Effector memory CD4-positive, alpha-beta T cell (primary cell): ENCODE results near the gene EPHB1.

Experiments used
- DNase-seq, 3 donors: peaks; one replicate each; pipeline ENCODE4 v3.0.0-alpha.2; 2020
- H3K27ac ChIP-seq: 2 replicates; pipeline ENCODE4 v1.7.0; 2013; ENCODE audit warnings: mild to moderate bottlenecking, low read length, moderate library complexity; ENCODE audit not compliant: insufficient read depth, poor library complexity, severe bottlenecking
- H3K27me3 ChIP-seq: replicated peaks from 2 replicates; pipeline ENCODE4 v1.7.0; 2013; ENCODE audit warnings: mild to moderate bottlenecking, low read length; ENCODE audit not compliant: insufficient read depth, control insufficient read depth, poor library complexity, severe bottlenecking
- H3K36me3 ChIP-seq: 2 replicates; pipeline ENCODE4 v1.7.0; 2013; ENCODE audit warnings: mild to moderate bottlenecking, low read length, moderate library complexity; ENCODE audit not compliant: control insufficient read depth, insufficient read depth
- H3K4me1 ChIP-seq: 2 replicates; pipeline ENCODE4 v1.7.0; 2013; ENCODE audit warnings: low read length, mild to moderate bottlenecking; ENCODE audit not compliant: control insufficient read depth, insufficient read depth, poor library complexity, severe bottlenecking
- H3K4me3 ChIP-seq: 2 replicates; pipeline ENCODE4 v1.7.0; 2013; ENCODE audit warnings: low read length, low read depth, mild to moderate bottlenecking; ENCODE audit not compliant: insufficient read depth, poor library complexity, severe bottlenecking
- H3K9me3 ChIP-seq: 2 replicates; pipeline ENCODE4 v1.7.0; 2013; ENCODE audit warnings: mild to moderate bottlenecking, low read length, moderate library complexity; ENCODE audit not compliant: control insufficient read depth
- total RNA-seq, 3 donors: gene quantifications; one replicate each; lab custom pipeline; 2026; lab: John Stamatoyannopoulos, UW

The EPHB1 gene
- 0 to 0.61 (median 0.19) reads per million in 3 donors for total RNA-seq

- no peak within 1 kb of the TSS for H3K27ac ChIP-seq
Observed at GRCh38 chr3:134794950-134795745, at the start of gene EPHB1. EPHB1 (plus strand) TSS chr3:134795260.

DNA sequence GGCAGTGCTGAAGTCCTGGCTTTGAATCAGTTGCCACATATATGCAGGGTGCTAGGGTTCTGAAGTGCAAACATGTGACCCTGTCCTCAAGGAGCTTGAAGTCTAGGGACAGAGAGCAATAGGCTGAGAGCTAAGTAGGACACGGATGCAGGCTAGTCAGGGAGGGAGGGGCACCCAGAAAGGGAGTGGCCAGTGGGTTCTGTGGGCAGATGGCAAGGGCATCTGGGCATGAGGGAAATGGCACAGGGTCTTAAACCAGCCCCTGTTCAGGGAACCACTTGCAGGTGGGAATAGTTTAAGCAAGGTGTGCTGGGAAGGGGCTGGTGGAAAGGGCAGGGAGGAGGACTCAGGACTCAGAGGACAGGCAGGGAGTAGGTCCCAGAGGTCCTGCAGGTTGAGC, 46.4 kb upstream of the EPHB1 start:
- Histone ChIP-seq H3K4me1 (no peaks in the 10 kb centered on the region), H3K4me3 (no peak overlapping the region), H3K9me3 (no peaks in the 10 kb centered on the region), H3K27me3 (no peaks in the 10 kb centered on the region), H3K27ac (no peak overlapping the region), H3K36me3 (no peaks in the 10 kb centered on the region)
- DNase-seq, result no peak

More at GRCh38 chr3:134794950-134795745, at the start of gene EPHB1:
- no peaks in the 10 kb centered on the region for H3K36me3 ChIP-seq
- no peaks in the 10 kb centered on the region for H3K9me3 ChIP-seq
- H3K4me3 ChIP-seq, result peak within 1 kb of the TSS; percentile 48
- peaks cover 5% of the 10 kb centered on the region for H3K4me1 ChIP-seq
- DNase-seq, result peak in 1 of 3 donors; percentile 5
- peaks cover 7% of the 10 kb centered on the region for H3K27me3 ChIP-seq

GRCh38 chr3:134749174-134749573, 45.9 kb upstream of the EPHB1 start:
- Histone ChIP-seq H3K27me3 (no peaks in the 10 kb centered on the region), H3K27ac (no peak overlapping the region), H3K4me3 (no peak overlapping the region), H3K36me3 (no peaks in the 10 kb centered on the region), H3K4me1 (no peaks in the 10 kb centered on the region), H3K9me3 (no peaks in the 10 kb centered on the region)
- no peak for DNase-seq

GRCh38 chr3:134749802-134750553, 45.1 kb upstream of the EPHB1 start:
- Histone ChIP-seq H3K9me3 (no peaks in the 10 kb centered on the region), H3K4me1 (no peaks in the 10 kb centered on the region), H3K27me3 (no peaks in the 10 kb centered on the region), H3K4me3 (no peak overlapping the region), H3K36me3 (no peaks in the 10 kb centered on the region), H3K27ac (no peak overlapping the region)
- no peak for DNase-seq

GRCh38 chr3:134751831-134752230, 43.2 kb upstream of the EPHB1 start:
- H3K9me3 ChIP-seq, result no peaks in the 10 kb centered on the region
- DNase-seq, result no peak
- no peak overlapping the region for H3K27ac ChIP-seq
- no peaks in the 10 kb centered on the region for H3K4me1 ChIP-seq
- H3K36me3 ChIP-seq, result no peaks in the 10 kb centered on the region
- no peak overlapping the region for H3K4me3 ChIP-seq
- no peaks in the 10 kb centered on the region for H3K27me3 ChIP-seq

GRCh38 chr3:134752761-134753461, 42.1 kb upstream of the EPHB1 start:
- H3K9me3 ChIP-seq, result no peaks in the 10 kb centered on the region
- no peak overlapping the region for H3K4me3 ChIP-seq
- H3K36me3 ChIP-seq, result no peaks in the 10 kb centered on the region
- H3K27me3 ChIP-seq, result no peaks in the 10 kb centered on the region
- H3K27ac ChIP-seq, result no peak overlapping the region
- no peak for DNase-seq
- no peaks in the 10 kb centered on the region for H3K4me1 ChIP-seq

DNA sequence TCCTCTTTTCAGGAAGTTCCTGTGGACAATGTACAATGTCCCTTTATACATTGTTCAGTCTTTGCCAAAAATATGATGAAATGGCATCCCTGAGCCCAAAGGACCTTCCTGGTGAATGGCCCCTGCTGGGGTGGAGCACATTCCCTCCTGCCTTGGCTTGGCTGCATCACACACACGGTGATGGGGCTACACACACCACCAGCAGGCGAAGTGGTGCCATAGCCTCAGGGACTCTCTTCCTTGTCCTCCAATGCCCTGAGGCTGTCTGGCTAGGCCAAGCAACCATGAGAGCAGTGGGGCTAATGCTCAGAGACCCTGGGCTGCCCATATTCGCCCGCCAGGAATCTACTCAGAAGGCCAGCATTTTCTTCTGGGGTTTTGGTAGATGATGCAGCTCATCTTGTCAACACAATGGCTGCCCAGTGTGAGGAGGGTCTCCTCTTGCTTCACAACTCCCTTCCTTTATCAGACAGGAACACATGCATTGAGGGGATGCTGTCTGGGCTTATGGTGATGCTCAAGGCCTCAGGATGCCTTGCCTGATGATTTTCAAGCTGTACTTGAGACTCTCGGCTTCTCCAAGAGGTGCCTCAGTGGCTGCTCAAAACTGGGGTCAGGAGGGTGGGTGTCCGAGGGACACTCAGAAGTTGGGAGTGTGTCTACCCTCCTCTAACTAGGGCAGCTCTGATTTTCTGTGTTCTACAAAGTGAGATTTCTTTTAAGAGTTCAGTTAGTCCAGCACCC, 40.9 kb upstream of the EPHB1 start:
- H3K4me1 ChIP-seq, result no peaks in the 10 kb centered on the region
- H3K9me3 ChIP-seq, result no peaks in the 10 kb centered on the region
- no peaks in the 10 kb centered on the region for H3K27me3 ChIP-seq
- H3K36me3 ChIP-seq, result no peaks in the 10 kb centered on the region
- no peak overlapping the region for H3K4me3 ChIP-seq
- no peak overlapping the region for H3K27ac ChIP-seq
- DNase-seq, result no peak

GRCh38 chr3:134754768-134755559, 40.1 kb upstream of the EPHB1 start:
- no peaks in the 10 kb centered on the region for H3K27me3 ChIP-seq
- DNase-seq, result no peak
- H3K4me3 ChIP-seq, result no peak overlapping the region
- no peaks in the 10 kb centered on the region for H3K36me3 ChIP-seq
- H3K4me1 ChIP-seq, result no peaks in the 10 kb centered on the region
- no peaks in the 10 kb centered on the region for H3K9me3 ChIP-seq
- H3K27ac ChIP-seq, result no peak overlapping the region

DNA sequence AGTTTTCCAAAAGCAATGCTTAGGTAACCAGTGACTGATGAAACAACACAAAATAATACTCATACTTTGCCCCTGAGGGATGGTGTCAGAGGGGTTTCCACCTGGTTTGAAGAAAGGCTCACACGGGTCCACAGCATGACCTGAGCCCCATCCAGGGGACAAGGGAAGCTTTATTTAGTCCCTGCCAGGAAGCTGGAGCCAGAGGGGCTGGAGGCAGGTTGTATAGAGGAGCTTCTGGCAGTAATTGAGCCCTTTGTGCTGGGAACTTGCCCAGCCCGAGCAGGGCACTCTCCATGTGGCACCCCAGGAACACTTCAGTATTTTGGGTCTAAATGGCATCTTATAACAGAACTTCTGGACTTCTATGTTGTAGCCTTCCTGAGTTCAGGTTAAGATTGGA, 39.2 kb upstream of the EPHB1 start:
- no peaks in the 10 kb centered on the region for H3K4me1 ChIP-seq
- no peak overlapping the region for H3K27ac ChIP-seq
- H3K4me3 ChIP-seq, result no peak overlapping the region
- no peaks in the 10 kb centered on the region for H3K36me3 ChIP-seq
- no peaks in the 10 kb centered on the region for H3K9me3 ChIP-seq
- no peaks in the 10 kb centered on the region for H3K27me3 ChIP-seq
- DNase-seq, result no peak
